ENCODE measurements around the gene PNLDC1.
"Not testable (repeated sequence)": the region's sequence is repeated elsewhere in the genome, so short reads cannot be mapped to it uniquely, and the experiment has no call there.

Gene PNLDC1

DNA sequence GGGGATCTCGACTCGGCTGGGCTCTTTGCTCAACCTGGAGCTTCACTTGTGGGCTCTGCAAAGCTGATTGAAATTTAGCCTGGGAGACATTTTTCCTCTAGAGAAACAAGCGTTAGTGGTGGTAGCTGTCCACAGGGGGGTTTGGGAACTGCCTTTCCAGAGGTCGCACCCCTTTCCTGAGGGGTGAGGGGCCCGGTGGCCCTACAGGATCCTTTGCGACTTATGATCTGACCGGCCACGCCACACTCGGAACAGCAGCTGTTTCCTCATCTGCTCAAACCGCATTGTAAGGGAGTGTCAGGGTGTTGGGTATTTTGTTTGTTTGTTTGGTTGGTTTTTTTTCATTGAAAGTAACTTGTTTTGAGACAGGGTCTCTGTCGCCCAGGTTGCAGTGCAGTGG, 21.0 kb downstream of the PNLDC1 start:
- no peak for DNase-seq

DNA sequence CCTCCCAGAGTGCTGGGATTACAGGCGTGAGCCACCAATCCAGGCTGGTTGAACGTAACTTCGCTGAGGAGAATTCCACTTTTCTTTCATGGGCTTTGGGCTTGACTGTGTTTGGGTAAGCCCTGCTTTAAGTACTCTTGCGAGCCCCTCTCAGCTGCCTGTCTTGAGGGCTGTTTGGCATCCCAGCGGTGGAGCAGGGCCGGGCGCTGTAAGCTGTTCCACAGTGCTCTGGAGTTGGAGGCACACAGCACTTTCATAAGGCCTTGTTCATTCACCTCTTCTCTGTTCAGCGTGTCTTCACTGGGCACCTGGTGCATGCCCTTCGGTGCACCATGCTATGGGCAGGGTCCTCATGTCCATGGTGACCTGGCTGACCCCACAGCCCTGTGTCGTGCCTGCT, 21.6 kb downstream of the PNLDC1 start:
- no peak for DNase-seq

DNA sequence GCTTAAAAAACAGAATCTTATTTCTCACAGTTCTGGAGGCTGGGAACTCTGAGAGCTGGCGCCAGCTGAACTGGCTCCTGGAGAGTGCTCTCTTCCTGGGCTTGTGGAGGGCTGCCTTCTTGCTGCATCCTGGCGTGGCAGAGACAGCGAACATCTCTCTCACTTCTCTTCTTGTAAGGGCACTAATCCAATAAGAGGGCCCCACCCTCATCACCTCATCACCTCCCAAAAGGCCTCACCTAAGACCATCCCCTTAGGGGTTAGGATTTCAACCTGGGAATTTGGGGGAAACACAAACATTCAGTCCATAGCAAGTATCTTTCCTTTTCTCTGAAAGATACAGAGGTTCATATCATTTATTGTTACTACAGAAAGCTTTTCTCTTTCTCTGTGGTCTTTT, 23.9 kb downstream of the PNLDC1 start:
- no peak for DNase-seq

DNA sequence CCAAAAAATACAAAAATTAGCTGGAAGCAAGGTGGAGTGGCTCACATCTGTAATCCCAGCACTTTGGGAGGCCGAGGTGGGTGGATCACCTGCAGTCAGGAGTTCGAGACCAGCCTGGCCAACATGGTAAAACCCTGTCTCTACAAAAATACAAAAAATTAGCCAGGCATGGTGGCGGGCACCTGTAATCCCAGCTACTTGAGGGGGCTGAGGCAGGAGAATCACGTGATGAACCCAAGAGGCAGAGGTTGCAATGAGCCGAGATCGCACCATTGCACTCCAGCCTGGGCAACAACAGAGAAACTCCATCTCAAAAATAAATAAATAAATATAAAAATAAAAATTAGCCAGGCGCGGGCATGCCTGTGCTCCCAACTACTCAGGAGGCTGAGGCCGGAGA, 24.6 kb downstream of the PNLDC1 start:
- not testable (repeated sequence) for DNase-seq

DNA sequence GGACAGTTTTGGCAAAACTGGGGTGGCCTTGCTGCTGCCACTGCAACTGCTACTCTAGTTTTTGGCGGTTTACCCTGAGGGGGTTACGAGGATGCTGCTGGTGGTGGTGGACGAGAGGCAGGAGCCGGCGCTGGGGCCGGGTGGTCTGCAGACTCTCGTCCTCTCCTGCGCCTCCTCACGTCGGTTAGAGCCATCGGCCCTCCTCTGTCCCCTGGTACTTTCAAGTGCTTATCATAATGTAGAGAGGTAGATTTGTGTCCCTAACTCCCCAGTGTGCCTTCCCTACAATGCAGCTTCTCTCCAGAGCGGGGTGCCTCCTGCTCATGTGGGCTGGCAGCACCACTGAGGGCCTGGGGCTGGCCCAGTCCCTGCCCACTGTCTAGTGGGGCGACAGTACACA, 25.9 kb downstream of the PNLDC1 start:
- DNase-seq = no peak

DNA sequence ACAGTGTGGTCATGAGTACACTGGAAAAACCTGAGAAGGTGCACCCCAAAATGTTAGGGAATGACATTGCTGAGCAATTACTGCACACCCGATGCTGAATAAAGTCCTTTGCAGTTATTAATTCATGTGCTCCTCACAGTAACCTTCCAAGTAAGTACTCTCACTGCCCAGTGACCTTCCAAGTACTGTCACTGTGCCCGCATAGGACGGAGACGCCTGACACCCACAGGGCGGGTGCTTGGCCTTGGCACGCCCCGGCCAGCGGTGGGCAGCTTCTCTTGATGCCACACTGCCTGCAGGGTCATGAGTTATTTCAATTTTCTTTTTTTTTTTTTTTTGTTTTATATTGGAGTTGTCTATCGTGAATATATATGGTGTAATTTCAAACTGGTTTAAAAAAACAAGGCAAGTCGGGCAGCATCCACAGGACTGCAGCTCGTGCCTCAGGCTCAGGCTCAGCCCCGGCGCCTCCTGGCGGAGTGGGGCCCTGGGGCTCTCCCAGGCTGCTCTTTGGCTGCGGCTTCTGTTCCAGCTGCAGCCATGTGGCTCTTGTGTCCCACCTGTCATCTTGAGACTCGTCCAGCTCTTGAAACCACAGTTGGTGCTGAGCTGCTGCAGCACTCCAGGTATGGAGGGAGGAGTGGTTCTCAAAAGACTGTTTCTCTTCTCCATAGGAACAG, 27.0 kb downstream of the PNLDC1 start:
- DNase-seq = no peak

DNA sequence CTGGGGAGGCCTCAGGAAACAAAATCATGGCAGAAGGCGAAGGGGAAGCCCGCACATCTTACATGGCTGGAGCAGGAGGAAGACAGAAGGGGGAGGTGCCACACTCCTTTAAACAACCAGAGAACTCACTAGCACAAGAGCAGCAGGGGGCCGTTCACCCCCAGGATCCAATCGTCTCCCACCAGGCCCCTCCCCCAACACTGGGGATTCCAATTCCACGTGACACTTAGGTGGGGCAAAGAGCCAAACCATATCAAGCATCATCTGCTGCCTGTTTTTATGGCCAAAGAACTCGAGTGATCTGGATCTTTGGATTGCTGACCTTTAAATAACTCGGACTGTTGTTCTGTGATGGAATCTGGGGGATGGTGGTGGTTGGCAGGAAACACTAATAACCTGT, 28.0 kb downstream of the PNLDC1 start:
- no peak for DNase-seq

DNA sequence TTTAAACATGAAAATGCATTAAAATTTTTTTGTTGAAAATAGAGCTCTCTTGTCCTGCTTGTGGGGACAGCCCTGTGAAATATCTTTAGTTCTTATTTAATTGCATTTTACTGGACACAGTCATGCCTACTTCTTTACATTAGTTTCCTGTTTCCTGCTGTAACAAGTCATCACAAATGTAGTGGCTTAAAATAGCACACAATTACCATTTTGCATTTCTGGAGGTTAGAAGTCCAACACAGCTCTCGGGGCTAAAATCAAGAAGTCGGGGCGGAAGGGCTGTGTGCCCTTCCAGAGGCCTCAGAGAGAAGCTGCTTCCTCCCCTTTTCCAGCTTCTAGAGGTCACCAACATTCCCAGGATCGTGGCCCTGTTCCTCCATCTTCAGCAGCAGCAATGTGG, 29.4 kb downstream of the PNLDC1 start:
- no peak for DNase-seq

DNA sequence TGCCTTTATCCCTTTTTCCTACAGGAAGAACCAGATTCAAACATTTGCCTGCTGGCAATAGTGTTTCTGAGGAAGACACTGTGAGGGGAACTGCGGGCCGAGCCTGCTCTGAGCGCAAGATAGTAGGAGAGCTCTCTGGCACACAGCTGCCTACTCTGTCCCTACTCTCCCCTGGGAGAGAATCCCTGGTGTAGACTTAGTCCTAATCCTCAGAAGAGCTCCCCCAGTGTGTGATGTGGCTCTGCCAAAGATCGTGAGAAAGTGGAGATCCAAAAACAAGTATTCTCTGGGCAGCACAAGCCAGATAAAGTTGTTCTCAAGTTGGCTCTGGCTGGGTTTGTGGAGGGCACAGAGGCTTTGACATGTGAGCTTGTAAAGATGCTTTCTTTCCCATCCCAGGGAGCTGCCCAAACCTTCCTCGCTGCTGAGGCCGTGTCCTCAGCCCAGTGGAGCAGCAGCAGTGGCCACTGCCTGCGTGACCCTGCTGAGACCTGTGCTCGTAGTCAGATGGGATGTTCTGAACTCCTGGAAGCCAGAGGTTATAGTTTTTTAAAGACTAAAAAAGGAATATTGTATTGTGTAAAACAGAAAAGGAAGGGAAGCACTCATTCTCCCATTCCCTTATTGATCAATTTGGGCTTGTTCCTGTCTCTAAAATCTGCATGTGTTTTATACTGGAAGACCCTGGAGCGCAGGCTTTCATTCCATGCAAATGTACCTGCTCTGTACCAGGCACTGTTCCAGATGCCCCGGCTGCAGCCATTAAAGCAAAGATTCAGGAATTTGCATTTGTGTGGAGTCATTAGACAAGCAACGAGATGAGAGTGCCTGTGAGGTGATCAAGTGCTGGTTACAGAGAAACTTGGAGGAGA, 30.7 kb downstream of the PNLDC1 start:
- no peak for DNase-seq

DNA sequence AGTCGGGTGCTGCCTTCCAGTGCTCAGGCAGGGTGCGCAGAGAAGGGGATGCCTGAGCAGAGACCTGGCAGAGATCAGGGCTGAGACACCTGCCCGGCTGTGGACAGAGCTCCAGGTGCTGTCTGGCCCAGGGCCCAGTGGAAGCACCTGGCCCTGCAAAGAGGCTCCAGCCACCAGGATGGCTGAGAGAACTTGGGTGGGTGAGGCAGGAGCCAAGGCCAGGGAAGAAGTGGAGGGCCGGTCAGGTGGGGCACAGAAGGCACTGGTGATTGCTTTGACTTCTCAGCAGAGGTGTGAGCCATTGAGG, 31.2 kb downstream of the PNLDC1 start:
- DNase-seq = no peak

DNA sequence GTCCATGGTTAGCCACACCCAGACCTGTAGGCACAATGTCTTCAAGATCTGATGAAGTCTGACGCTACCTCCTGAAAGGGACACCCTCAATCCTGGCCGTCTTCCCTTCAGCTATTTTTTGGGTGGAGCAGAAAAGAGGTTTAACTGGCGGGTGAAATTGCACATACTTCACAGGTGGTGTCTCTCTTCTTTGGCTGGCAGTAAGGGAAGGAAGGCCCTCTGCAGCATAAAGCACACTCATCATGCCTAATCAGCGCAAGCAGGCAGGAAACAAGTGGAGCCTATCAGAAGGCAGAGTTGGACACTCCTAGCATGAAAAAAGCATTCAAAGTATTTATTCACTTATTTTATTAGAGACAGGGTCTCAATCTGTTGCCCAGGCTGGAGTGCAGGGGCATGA, 32.9 kb downstream of the PNLDC1 start:
- no peak for DNase-seq

DNA sequence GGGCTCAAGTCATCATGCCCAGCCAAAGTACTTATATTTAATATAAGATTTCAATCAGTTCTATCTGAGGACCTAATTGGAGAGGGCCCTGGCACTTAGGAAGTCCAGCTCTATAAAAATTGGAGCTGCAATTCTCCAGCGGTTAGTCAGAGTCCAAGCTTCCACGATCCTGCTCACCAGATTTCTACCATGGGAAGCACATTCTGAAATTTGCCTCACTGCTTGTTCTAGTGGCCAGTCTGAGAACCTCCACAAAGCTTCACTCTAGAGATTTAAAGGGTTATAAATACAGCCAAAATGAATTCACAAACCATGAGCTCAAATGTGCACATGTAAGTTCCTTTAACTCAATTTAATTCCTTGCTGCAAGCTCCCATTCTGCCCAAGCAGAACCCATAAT, 33.5 kb downstream of the PNLDC1 start:
- DNase-seq = no peak

DNA sequence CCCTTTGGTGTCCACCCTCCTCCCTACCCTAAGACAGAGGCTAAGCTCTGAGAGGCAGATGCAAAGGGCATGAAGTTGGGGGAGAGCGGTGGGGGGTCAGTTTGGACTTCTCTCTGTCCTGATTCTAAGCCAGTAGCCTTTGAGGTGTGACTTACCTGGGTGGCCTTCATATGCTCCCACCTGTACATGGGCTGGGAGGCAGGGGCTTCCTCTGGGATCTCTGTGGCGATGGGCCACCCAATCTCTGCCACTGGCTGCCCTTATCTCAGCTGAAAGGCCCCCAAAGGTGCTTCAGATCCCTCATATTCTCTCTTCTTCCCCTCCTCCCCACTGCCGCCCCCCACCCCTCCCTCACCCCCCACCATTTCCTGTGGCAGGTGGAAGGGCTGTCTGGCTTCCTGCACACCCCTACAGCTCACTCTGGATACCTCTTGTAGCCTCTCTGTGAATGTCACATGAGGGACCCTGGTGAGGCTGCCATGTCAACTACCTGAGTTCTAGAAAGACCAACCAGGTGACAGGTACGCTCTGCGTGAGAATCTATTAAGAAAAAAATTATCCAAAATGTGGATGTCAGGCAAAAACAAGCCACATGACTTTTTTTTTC, 34.0 kb downstream of the PNLDC1 start:
- DNase-seq = no peak

DNA sequence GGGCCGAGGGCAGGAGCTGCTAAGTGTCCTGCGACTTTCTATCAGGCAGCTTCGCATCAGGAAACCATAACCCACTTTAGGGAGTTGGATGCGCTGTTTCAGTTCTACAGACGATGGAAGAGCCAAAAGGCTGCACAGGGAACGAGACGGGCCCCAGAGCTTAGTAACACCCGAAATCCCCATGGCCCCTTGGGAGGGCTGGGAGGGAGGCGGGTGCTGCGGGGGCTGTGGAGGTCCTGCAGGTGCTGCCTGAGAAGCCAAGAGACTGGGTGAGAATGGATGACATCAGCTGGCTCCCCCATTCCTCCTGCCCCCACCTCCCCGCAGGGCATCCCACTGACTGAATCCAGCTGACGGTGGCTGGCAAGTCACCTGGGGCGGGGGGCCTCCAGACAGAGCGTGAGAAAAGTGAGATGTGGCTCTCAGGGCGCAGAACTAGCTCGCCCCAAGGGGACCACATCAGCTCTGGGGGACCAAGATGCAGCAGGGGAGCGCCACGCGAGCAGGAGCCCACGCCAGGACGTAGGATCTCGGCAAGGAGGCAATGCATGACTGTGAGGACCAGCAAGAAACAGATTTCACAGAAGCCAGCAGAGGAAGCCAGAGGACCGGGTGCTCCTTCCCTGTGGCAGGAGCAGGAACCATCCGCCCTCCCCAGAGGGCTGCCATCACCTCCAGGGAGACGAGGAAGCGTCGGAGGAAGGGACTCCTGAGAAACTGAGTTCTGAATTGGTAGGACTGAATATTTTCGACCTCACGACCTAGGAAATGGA, 36.8 kb downstream of the PNLDC1 start:
- no peak for DNase-seq

DNA sequence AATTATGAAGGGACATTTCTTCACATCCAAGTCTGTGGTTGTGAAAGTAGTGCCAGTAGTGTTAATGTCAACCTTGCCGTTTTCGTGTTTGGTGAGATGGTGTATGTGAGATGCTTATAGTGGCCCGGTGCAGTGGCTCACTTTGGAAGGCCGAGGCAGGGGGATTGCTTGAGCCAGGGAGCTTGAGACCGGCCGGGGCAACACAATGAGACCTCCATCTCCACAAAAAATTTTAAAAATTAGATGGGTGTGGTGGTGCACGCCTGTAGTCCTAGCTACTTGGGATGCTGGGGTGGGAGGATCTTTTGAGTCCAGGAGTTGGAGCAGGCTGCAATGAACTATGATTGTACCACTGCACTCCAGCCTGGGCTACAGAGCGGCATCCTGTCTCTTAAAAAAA, 37.4 kb downstream of the PNLDC1 start:
- no peak for DNase-seq

DNA sequence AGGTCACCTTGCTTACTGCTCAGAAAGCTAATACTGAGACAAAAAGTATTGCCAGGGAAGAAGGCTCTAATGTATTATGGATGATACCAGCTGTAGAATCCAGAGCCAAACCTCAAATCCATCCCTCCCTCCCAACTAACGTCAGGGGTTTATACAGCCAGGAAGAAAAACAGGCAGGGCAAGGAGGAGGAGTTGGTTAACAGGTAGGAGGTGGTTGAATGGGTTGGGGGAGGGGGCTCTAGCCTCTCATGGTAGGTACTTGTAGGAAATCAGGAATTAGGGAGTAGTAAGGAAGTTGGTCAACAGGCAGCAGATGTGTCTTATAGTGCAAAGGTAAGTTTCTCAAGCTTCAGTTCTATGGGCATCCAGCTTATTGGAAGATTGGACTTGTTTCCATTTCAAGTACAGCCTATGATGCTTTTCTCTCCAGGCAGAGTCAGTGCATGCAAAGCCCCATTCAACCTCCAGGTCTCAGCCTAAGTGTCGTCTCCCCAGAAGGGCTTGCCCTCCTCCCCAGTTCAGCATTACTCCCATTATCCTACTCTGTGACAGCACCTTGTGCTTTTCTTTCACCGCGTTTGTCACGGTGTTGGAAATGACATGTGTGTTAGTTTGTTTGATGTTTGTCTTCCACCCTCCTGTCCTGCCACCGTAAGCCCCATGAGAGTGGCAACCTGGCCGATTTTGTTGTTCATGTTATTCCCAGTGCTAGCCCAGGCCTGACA, 38.1 kb downstream of the PNLDC1 start:
- DNase-seq = no peak

DNA sequence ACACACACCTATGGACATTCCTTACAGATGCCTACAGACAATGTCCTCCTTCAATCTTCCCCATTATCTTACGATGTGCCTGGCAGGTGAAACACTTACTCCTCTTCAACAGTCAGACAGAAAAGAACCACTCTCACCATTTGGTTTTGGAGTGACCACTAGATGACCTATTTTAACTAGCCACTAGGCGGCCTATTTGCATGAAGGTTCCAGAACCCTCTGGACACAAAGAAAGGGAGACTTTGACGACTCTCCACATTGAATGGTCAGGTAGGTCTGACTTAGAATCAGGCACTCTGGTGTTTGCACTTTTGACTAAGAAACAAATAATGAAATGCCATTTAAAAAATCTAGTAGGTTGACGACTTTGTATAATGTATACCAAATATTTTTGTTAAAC, 42.0 kb downstream of the PNLDC1 start:
- no peak for DNase-seq

DNA sequence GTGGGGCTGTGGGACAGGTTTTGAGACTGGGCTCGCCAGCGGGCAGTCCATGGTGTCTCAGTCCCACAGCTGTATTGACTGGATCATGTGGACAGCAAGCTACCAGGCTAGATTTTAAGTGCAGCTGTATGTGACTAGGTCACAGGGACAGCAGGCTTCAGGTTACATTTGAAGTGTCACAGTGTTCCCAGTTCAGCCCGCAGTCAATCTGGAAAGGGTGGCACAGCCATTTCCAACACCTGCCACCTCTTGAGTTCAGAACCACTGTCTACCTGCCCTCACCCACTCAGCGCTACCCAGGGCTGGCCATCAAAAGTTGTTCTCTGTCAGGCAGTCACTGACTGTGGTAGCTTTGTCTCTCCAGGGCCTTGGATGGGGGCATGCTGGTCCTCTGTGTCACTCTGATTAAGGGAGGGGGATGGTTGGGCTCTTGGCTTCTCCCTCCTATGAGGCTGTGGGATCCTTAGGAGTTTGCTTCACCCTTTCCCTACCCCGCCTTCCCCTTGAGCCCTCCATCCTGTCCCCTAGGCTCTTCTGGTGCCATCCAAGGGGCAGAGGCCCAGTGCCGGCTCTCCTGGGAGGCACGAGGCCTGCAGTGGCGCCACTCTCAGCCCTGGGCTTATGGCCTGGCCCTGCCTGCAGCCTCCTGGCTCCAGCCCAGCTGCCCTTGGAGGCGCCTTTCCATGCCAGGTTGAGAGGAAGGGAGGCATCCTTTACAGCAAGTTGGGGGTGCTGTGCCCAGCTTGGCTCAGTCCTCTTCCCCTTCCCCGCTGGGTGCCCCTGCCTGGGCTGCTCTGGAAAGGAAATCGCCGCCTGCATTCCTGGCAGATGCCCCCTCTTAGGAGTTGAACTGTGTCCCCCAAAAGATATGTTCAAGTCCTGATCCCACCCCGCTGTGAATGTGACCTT, 44.9 kb downstream of the PNLDC1 start:
- no peak for DNase-seq

DNA sequence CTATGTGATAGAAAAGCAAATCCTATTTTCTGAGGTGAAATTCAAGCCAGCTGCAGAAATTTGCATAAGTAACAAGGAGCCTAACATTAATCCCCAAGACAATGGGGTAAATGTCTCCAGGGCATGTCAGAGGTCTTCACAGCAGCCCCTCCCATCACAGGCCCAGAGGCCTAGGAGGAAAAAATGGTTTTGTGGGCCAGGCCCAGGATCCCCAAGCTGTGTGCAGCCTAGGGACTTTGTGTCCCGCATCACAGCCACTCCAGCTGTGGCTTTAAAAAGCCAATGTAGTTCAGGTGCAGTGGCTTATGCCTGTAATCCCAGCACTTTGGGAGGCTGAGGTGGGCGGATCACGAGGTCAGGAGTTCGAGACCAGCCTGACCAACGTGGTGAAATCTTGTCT, 48.5 kb downstream of the PNLDC1 start:
- not testable (repeated sequence) for DNase-seq

DNA sequence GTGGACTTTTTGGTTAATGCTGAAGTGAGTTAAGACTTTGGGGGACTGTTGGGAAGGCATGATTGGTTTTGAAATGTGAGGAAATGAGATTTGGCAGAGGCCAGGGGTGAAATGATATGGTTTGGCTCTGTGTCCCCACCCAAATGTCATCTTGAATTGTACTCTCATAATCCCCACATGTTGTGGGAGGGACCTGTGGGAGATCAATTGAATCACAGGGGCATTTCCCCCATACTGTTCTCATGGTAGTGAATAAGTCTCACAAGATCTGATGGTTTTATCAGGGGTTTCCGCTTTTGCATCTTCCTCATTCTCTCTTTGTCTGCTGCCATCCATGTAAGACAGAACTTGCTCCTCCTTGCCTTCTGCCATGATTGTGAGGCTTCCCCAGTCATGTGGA, 49.8 kb downstream of the PNLDC1 start:
- not testable (repeated sequence) for DNase-seq

DNA sequence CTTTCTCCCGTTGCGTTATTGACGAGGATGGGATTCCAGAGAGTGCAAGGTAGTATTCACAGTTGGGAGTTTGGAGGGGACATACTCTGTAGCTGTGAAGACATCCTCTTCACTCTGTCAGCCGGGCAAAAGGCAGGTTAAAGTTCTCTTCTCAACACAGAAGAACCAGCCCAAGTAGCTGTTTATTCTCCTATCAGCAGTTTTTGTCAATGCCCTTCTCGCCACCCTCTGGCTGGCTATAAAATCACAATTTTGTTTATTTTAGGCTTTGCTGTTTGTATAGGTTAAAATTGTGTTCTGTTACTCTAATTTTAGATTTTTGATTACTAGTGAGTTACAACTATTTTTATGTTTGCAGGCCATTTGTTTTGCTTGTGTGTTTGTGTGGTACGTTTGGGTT, 52.8 kb downstream of the PNLDC1 start:
- DNase-seq = no peak

DNA sequence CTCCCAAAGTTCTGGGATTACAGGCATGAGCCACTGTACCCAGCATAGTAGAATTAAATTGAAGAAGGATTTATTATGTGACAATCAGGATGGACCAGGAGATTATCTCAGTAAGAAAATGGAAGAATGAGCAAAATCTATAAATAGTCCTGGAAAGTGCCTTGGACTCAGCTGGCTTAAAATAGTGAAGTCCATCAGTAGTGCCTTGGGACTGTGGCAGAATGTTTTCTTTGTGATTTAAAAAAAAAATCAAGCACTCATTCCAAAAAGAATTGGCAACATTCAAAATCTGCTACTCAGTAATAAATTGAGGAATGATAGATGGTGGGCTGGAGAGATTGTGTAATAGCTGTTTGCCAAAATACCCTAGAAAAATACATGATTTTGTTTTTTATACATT, 53.7 kb downstream of the PNLDC1 start:
- DNase-seq = no peak

All from GOT3 (cell line).